Lower leg skin (tissue), 4 donors: ENCODE results near the gene CCM2. TPM values are rescaled to one million over a fixed set of nuclear protein-coding genes. Genes with fewer than 3 reads are reported as not detected.
"Not testable (repeated sequence)": the region's sequence is repeated elsewhere in the genome, so short reads cannot be mapped to it uniquely, and the experiment has no call there.

ENCODE experiments used
- DNase-seq, 2 donors: peaks; one replicate each; pipeline ENCODE4 v3.0.0-alpha.2; 2019; ENCODE audit warnings: low spot score in 2 of 2
- H3K4me3 ChIP-seq: fragments of 200-600 bp; sonication (generic); 2 replicates; pipeline ENCODE4 v1.5.1; 2017; ENCODE audit warnings: mild to moderate bottlenecking, low read depth; ENCODE audit not compliant: poor library complexity, severe bottlenecking
- CTCF ChIP-seq, 3 donors: fragments of 450-650 bp; IDR thresholded peaks; one replicate each; pipeline ENCODE4 v1.5.1; 2016; ENCODE audit warnings: antibody characterized with exemption in 3 of 3, mild to moderate bottlenecking in 3 of 3, moderate library complexity in 2 of 3
- POLR2A ChIP-seq, 2 donors: fragments of 450-650 bp; IDR thresholded peaks; one replicate each; pipeline ENCODE4 v1.6.1; 2016 to 2017; ENCODE audit warnings: antibody characterized with exemption in 2 of 2, mild to moderate bottlenecking in 1 of 2, moderate library complexity in 1 of 2
- WGBS, 2 donors: methylation state at CpG; one replicate each; pipeline ENCODE4 v1.1.5; 2018; 5-methylcytosine and 5-hydroxymethylcytosine counted together
- intact Hi-C: fragments of 100-400 bp; cut with DNase I; formaldehyde crosslinking; loops from one replicate; pipeline ENCODE4 v1.15.0; 2023; ENCODE audit warnings: low total_unique reads
- total RNA-seq, 4 donors: library from RNA; depleted of rRNA; stranded (reverse); fragments of >200 nt; gene quantifications; one replicate each; pipeline ENCODE4 v1.1.0, GENCODE V29; 2016

The CCM2 gene
- total RNA-seq, 4 donors from 2014 or later, result 25.1 to 45.7 (median 32.6) TPM

DNA sequence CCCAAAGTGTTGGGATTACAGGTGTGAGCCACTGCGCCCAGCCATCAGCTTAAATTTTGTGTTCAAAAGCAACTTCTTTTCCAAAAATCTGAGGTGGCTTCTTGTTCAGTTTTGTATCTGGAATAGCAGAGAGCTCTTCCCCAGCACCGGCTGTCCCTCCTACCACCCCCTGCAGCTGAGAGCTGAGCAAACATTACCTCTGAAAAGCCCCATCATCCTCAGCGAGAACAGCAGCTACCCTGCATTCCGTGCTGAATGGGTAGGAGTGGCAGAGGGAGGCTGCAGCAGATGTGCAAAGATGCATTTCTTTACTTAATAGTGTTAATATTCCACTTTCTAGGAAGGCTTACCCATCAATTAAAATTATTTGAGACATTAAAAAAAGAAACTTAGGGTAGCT is 31.8 kb downstream of the CCM2 start:
- WGBS, 2 donors, result 85 to 88% methylated on average over 4 of the region's 4 CpGs
- no peak for TF ChIP-seq CTCF (IDR thresholded peaks at IDR 0.05)
- no peak for TF ChIP-seq POLR2A (IDR thresholded peaks at IDR 0.05)
- intact Hi-C loops, result no loop called here
- peak in 1 of 2 donors; percentile 62 for DNase-seq
- no peak overlapping the region for H3K4me3 ChIP-seq

DNA sequence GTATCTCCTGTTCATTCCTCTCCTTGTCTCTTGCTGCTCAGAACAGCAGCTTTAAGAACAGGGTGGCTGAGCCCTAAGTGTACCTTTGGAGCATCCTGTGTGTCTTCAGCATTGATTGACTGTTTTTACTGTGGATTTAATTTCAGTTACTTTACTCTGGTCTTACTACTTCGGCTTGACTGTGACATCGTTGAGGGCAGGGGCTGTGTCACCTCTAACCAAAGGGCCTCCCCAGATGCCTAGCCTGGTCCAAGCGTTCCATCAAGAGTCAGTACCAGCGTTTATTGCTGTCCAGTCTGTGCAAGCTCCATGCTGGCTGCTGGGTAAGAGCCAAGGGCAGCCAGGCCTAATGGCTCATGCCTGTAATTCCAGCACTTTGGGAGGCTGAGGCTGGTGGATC is 32.4 kb downstream of the CCM2 start:
- 79 to 82% methylated on average over 4 of the region's 4 CpGs for WGBS, 2 donors
- intact Hi-C loops, result no loop called here
- no peak for TF ChIP-seq CTCF (IDR thresholded peaks at IDR 0.05)
- no peak for TF ChIP-seq POLR2A (IDR thresholded peaks at IDR 0.05)
- H3K4me3 ChIP-seq, result no peak overlapping the region
- DNase-seq, result peak in 1 of 2 donors; percentile 66

GRCh38 chr7:45033261-45033930 is 33.4 kb downstream of the CCM2 start:
- DNase-seq, result peak in 1 of 2 donors; percentile 81
- WGBS, 2 donors, result 56 to 75% methylated on average over 1 of the region's 1 CpG
- no peak for TF ChIP-seq POLR2A (IDR thresholded peaks at IDR 0.05)
- TF ChIP-seq CTCF (IDR thresholded peaks at IDR 0.05), result no peak
- H3K4me3 ChIP-seq, result no peak overlapping the region
- intact Hi-C loops, result no loop called here

DNA sequence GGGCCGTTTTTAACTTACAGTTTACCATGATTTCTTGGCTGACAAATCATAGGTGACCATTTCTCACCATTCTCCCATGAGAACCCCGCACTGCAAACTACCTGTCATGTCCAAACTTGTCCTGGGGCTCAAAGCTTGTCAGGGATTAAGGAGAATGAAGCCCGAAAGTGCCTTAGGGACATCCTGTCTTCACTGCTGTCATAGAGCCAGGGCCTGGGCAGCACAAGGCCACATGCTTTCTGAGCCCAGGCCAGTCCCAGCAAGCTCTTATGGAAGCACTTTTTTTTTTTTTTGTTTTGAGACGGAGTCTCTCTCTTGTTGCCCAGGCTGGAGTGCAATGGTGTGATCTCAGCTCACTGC is 33.9 kb downstream of the CCM2 start:
- intact Hi-C loops, result no loop called here
- H3K4me3 ChIP-seq, result no peak overlapping the region
- TF ChIP-seq POLR2A (IDR thresholded peaks at IDR 0.05), result no peak
- TF ChIP-seq CTCF (IDR thresholded peaks at IDR 0.05), result no peak
- 28 to 31% methylated on average over 4 of the region's 4 CpGs for WGBS, 2 donors
- DNase-seq, result peak; percentile 35 to 75

GRCh38 chr7:45034710-45035109 is 34.7 kb downstream of the CCM2 start:
- WGBS, 2 donors, result 87 to 94% methylated on average over 5 of the region's 5 CpGs
- intact Hi-C loops, H3K4me3 ChIP-seq: not testable (repeated sequence)
- DNase-seq, result peak in 1 of 2 donors; percentile 53

- no peak for TF ChIP-seq CTCF (IDR thresholded peaks at IDR 0.05)
- DNase-seq, result peak in 1 of 2 donors; percentile 68
- WGBS, 2 donors, result 77 to 86% methylated on average over 5 of the region's 5 CpGs
- intact Hi-C loops, result no loop called here
- H3K4me3 ChIP-seq, result no peak overlapping the region
Observed at GRCh38 chr7:45035371-45035770, 35.4 kb downstream of the CCM2 start.
